ENCODE results near the gene CCDC120. TPM values are rescaled to one million over a fixed set of nuclear protein-coding genes. Genes with fewer than 3 reads are reported as not detected.

Gene CCDC120
- total and polyA plus RNA-seq, 9 of the 15 experiments (the other 6 are each of a cell fraction or from before 2014, with no cell fraction given): 0.13 to 3.6 (median 0.54) TPM

DNA sequence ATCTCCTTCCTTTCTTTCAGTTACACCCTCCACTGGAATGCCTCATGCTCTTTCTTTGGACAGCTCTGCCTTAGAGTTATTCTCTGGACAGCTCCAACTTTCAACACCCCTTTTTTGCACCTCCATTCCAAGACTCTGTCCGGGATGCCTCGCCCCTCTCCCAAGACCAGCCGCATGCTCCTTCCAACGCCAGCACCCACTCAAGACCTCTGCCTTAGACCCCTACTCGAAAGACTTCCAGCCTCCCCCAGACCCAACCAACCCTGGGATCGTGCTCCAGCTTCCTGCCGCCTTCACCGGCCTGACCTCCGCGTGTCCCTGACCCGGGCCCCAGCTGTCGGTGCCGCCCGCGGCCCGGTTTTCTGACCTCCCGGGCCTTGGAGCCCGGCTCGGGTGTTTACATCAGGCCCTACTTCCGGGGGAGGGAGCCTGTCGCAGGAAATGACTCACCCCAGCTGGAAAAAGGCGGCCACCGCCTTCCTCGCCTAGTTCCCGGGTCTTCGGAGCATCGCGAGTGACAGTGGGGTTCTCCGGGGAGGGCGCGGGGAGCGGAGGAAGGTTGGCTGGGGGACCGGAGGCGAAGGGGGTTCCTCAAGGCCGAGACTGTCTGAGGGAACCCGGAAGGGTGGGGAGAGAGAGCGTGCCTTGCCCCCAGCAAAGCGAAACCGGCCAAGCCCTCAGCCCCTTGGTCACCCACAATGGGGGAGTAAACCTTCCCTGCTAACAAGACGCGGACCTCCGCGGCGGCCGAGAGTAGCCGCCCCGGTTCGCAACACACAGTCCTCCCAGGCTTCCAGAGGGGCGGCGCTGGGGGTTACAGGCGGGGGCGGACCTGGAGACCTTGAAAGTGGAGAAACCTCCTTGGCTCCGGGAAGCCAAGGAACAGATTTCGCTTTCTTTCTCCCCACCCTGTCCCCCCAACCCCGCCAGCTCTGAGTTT, 21.0 kb downstream of the CCDC120 start, which contains the start of gene WDR45 (continued):
- TF ChIP-seq, protein P1, sequence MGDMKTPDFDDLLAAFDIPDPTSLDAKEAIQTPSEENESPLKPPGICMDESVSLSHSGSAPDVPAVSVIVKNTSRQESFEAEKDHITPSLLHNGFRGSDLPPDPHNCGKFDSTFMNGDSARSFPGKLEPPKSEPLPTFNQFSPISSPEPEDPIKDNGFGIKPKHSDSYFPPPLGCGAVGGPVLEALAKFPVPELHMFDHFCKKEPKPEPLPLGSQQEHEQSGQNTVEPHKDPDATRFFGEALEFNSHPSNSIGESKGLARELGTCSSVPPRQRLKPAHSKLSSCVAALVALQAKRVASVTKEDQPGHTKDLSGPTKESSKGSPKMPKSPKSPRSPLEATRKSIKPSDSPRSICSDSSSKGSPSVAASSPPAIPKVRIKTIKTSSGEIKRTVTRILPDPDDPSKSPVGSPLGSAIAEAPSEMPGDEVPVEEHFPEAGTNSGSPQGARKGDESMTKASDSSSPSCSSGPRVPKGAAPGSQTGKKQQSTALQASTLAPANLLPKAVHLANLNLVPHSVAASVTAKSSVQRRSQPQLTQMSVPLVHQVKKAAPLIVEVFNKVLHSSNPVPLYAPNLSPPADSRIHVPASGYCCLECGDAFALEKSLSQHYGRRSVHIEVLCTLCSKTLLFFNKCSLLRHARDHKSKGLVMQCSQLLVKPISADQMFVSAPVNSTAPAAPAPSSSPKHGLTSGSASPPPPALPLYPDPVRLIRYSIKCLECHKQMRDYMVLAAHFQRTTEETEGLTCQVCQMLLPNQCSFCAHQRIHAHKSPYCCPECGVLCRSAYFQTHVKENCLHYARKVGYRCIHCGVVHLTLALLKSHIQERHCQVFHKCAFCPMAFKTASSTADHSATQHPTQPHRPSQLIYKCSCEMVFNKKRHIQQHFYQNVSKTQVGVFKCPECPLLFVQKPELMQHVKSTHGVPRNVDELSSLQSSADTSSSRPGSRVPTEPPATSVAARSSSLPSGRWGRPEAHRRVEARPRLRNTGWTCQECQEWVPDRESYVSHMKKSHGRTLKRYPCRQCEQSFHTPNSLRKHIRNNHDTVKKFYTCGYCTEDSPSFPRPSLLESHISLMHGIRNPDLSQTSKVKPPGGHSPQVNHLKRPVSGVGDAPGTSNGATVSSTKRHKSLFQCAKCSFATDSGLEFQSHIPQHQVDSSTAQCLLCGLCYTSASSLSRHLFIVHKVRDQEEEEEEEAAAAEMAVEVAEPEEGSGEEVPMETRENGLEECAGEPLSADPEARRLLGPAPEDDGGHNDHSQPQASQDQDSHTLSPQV (IDR thresholded peaks at IDR 0.05): peak; percentile 80
- TF ChIP-seq RB1 (IDR thresholded peaks at IDR 0.05; ENCODE audit: low read depth): peak; percentile 60; the same call in 1 of the 2 replicates
- no peak for TF ChIP-seq ZNF695 (CRISPR knock-in tag; IDR thresholded peaks at IDR 0.05)
- TF ChIP-seq, protein P2, sequence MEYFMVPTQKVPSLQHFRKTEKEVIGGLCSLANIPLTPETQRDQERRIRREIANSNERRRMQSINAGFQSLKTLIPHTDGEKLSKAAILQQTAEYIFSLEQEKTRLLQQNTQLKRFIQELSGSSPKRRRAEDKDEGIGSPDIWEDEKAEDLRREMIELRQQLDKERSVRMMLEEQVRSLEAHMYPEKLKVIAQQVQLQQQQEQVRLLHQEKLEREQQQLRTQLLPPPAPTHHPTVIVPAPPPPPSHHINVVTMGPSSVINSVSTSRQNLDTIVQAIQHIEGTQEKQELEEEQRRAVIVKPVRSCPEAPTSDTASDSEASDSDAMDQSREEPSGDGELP (CRISPR knock-in tag; IDR thresholded peaks at IDR 0.05; ENCODE audit: borderline replicate concordance): peak; percentile 100
- TF ChIP-seq SLC30A9 (CRISPR knock-in tag; IDR thresholded peaks at IDR 0.05): no peak
- TF ChIP-seq ZNF766 (CRISPR knock-in tag; conservative IDR thresholded peaks at IDR 0.05): no peak
- TF ChIP-seq NFATC3 (IDR thresholded peaks at IDR 0.05): no peak
- peak; percentile 89 for TF ChIP-seq L3MBTL2 (IDR thresholded peaks at IDR 0.05)
- no peak for TF ChIP-seq NRF1 (conservative IDR thresholded peaks at IDR 0.05 in 1 of 2, IDR thresholded peaks at IDR 0.05 in 1 of 2)
- no peak for TF ChIP-seq PHF21A (IDR thresholded peaks at IDR 0.05; ENCODE audit: borderline replicate concordance, low read depth)
- TF ChIP-seq SMARCE1 (IDR thresholded peaks at IDR 0.05): 0 out of 2 replicates have a peak, but pooled peaks have one; percentile 8
- TF ChIP-seq, protein P3, sequence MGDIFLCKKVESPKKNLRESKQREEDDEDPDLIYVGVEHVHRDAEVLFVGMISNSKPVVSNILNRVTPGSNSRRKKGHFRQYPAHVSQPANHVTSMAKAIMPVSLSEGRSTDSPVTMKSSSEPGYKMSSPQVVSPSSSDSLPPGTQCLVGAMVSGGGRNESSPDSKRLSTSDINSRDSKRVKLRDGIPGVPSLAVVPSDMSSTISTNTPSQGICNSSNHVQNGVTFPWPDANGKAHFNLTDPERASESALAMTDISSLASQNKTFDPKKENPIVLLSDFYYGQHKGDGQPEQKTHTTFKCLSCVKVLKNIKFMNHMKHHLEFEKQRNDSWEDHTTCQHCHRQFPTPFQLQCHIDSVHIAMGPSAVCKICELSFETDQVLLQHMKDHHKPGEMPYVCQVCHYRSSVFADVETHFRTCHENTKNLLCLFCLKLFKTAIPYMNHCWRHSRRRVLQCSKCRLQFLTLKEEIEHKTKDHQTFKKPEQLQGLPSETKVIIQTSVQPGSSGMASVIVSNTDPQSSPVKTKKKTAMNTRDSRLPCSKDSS (IDR thresholded peaks at IDR 0.05; ENCODE audit: low read depth, partially characterized antibody): peak; percentile 11
- no peak for TF ChIP-seq ZNF23 (CRISPR knock-in tag; IDR thresholded peaks at IDR 0.05)
- TF ChIP-seq ZNF12 (CRISPR knock-in tag; IDR thresholded peaks at IDR 0.05): no peak
- TF ChIP-seq CTBP1 (IDR thresholded peaks at IDR 0.05; ENCODE audit: borderline replicate concordance): peak; percentile 40; the same call in 1 of the 2 replicates
- TF ChIP-seq, protein P4, sequence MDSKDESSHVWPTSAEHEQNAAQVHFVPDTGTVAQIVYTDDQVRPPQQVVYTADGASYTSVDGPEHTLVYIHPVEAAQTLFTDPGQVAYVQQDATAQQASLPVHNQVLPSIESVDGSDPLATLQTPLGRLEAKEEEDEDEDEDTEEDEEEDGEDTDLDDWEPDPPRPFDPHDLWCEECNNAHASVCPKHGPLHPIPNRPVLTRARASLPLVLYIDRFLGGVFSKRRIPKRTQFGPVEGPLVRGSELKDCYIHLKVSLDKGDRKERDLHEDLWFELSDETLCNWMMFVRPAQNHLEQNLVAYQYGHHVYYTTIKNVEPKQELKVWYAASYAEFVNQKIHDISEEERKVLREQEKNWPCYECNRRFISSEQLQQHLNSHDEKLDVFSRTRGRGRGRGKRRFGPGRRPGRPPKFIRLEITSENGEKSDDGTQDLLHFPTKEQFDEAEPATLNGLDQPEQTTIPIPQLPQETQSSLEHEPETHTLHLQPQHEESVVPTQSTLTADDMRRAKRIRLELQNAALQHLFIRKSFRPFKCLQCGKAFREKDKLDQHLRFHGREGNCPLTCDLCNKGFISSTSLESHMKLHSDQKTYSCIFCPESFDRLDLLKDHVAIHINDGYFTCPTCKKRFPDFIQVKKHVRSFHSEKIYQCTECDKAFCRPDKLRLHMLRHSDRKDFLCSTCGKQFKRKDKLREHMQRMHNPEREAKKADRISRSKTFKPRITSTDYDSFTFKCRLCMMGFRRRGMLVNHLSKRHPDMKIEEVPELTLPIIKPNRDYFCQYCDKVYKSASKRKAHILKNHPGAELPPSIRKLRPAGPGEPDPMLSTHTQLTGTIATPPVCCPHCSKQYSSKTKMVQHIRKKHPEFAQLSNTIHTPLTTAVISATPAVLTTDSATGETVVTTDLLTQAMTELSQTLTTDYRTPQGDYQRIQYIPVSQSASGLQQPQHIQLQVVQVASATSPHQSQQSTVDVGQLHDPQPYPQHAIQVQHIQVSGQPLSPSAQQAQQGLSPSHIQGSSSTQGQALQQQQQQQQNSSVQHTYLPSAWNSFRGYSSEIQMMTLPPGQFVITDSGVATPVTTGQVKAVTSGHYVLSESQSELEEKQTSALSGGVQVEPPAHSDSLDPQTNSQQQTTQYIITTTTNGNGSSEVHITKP (IDR thresholded peaks at IDR 0.05; ENCODE audit: partially characterized antibody): peak; percentile 18
- TF ChIP-seq CREM (IDR thresholded peaks at IDR 0.05; ENCODE audit: low read depth): peak; percentile 73
